Measurements from ENCODE around the gene F8A3.
"Not testable (repeated sequence)": the region's sequence is repeated elsewhere in the genome, so short reads cannot be mapped to it uniquely, and the experiment has no call there.

F8A3 gene

GRCh38 chrX:155457761-155458447 is 516 bp downstream of the F8A3 start:
- H3K36me3 ChIP-seq (ENCODE audit: control insufficient read depth in 4 of 4, insufficient read depth in 4 of 4, low read length in 3 of 4); POLR2A ChIA-PET; H3K27ac ChIP-seq (ENCODE audit: insufficient read depth in 1 of 2, low read depth in 1 of 2, low read length in 2 of 2, poor library complexity in 1 of 2, severe bottlenecking in 2 of 2); CTCF ChIA-PET; H3K9me3 ChIP-seq (ENCODE audit: control extremely low read depth in 1 of 5, control insufficient read depth in 4 of 5, insufficient read depth in 2 of 5, low read depth in 1 of 5, low read length in 4 of 5); H3K4me1 ChIP-seq (ENCODE audit: control extremely low read depth in 1 of 4, control insufficient read depth in 4 of 4, insufficient read depth in 4 of 4, low read length in 3 of 4); H3K4me3 ChIP-seq (ENCODE audit: control insufficient read depth in 1 of 7, extremely low read depth in 1 of 7, insufficient read depth in 4 of 7, low read depth in 2 of 7, low read length in 6 of 7); DNase-seq; H3K27me3 ChIP-seq (replicated peaks in 2 of 5; ENCODE audit: control insufficient read depth in 4 of 5, insufficient read depth in 5 of 5, low read length in 4 of 5): not testable (repeated sequence)
- WGBS (ENCODE audit: insufficient coverage): no CpG with 5 or more reads among the region's 97 CpGs

DNA sequence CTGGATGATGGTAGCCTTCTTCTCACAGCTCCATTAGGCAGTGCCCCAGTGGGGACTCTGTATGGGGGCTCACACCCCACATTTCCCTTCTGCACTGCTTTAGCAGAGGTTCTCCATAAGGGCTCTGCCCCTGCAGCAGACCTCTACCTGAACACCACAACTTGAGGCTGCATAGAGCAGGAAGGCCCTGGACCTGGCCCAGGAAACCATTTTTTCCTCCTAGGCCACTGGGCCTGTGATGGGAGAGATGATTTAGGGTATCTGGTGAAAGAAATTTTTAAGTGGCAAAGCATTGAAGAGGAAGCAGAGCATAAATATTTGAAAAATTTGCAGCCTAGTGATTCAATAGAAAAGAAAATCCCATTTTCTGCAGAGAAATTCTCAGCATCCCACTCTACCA is 17.3 kb downstream of the F8A3 start:
- Histone ChIP-seq H3K4me3 (ENCODE audit: control insufficient read depth in 1 of 7, extremely low read depth in 1 of 7, insufficient read depth in 4 of 7, low read depth in 2 of 7, low read length in 6 of 7) (no peak overlapping the region), H3K27ac (ENCODE audit: insufficient read depth in 1 of 2, low read depth in 1 of 2, low read length in 2 of 2, poor library complexity in 1 of 2, severe bottlenecking in 2 of 2) (no peak overlapping the region), H3K9me3 (ENCODE audit: control extremely low read depth in 1 of 5, control insufficient read depth in 4 of 5, insufficient read depth in 2 of 5, low read depth in 1 of 5, low read length in 4 of 5) (peaks cover 0 to 10% (median 5%) of the 10 kb centered on the region in 5 experiments), H3K36me3 (ENCODE audit: control insufficient read depth in 4 of 4, insufficient read depth in 4 of 4, low read length in 3 of 4) (peaks cover 0 to 2% (median under 1%) of the 10 kb centered on the region in 4 experiments), H3K27me3 (replicated peaks in 2 of 5; ENCODE audit: control insufficient read depth in 4 of 5, insufficient read depth in 5 of 5, low read length in 4 of 5) (no peaks in the 10 kb centered on the region), H3K4me1 (ENCODE audit: control extremely low read depth in 1 of 4, control insufficient read depth in 4 of 4, insufficient read depth in 4 of 4, low read length in 3 of 4) (no peaks in the 10 kb centered on the region)
- ChIA-PET CTCF (no interaction called here), POLR2A (no interaction called here)
- DNase-seq: no peak

DNA sequence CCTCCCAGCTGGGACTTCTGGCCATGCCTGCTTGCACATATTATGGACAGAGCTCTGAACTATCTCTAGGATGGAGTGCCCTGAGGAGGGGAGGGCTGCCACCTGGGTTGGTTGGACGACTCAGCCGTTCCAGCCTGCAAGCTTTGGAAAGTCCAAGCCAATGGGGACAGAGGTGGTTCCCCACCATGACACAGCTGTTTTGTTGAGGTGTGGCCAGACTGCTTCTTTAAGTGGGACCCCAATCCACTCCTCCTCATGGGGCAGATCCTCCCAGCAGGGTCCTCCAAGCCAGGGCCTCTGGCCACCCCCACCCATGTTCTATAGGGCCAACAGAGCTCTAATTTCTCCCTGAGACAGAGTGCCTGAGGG is 22.7 kb downstream of the F8A3 start:
- no peak overlapping the region for H3K4me3 ChIP-seq (ENCODE audit: control insufficient read depth in 1 of 7, extremely low read depth in 1 of 7, insufficient read depth in 4 of 7, low read depth in 2 of 7, low read length in 6 of 7)
- peaks cover 0 to 6% (median 0%) of the 10 kb centered on the region in 5 experiments for H3K9me3 ChIP-seq (ENCODE audit: control extremely low read depth in 1 of 5, control insufficient read depth in 4 of 5, insufficient read depth in 2 of 5, low read depth in 1 of 5, low read length in 4 of 5)
- CTCF ChIA-PET: no interaction called here
- 100% methylated on average over 2 of the region's 2 CpGs for WGBS (ENCODE audit: insufficient coverage)
- no peaks in the 10 kb centered on the region for H3K27me3 ChIP-seq (replicated peaks in 2 of 5; ENCODE audit: control insufficient read depth in 4 of 5, insufficient read depth in 5 of 5, low read length in 4 of 5)
- H3K36me3 ChIP-seq (ENCODE audit: control insufficient read depth in 4 of 4, insufficient read depth in 4 of 4, low read length in 3 of 4): peaks cover 0 to 2% (median under 1%) of the 10 kb centered on the region in 4 experiments
- H3K27ac ChIP-seq (ENCODE audit: insufficient read depth in 1 of 2, low read depth in 1 of 2, low read length in 2 of 2, poor library complexity in 1 of 2, severe bottlenecking in 2 of 2): no peak overlapping the region
- DNase-seq: no peak
- no peaks in the 10 kb centered on the region for H3K4me1 ChIP-seq (ENCODE audit: control extremely low read depth in 1 of 4, control insufficient read depth in 4 of 4, insufficient read depth in 4 of 4, low read length in 3 of 4)
- POLR2A ChIA-PET: no interaction called here

DNA sequence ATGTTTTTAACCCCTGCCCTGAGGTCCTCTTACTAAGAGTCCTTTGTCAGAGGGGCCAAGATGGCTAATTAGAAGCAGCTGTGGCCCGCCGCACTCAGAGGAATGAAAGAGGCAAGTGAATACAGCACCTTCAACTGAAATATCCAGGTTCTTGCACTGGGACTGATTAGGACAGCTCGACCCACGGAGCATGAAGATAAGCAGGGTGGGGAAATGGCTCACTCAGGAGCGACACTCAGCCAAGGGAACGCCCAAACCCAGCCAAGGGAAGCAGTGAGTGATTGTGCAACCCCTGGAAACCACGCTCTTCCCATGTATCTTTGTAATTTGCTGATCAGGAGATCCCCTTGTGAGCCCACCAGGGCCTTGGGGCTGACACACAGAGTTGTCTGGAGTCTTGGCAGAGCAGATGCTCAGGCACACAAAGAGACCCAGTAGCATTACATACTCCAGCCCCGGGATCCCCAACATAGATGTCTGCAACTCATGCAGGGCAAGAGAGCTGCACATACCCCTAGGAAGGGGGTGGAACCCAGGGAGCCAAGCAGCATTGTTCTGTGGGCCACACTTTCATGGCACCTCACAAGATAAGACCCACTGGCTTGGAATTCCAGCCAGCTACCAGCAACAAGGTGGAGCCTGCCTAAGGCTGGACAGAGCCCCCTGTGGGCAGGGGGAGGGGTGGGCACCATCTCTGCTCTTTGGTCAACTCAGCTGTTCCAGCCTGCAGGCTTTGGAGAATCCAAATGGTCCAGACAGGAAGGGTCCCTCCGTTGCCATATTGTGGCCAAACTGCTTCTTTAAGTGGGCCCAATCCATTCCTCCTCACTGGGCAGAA is 23.3 kb downstream of the F8A3 start:
- CTCF ChIA-PET: no interaction called here
- peaks cover 0 to 2% (median under 1%) of the 10 kb centered on the region in 4 experiments for H3K36me3 ChIP-seq (ENCODE audit: control insufficient read depth in 4 of 4, insufficient read depth in 4 of 4, low read length in 3 of 4)
- peak in 2 of 3 donors; percentile 6 to 19 for DNase-seq
- no peaks in the 10 kb centered on the region for H3K4me1 ChIP-seq (ENCODE audit: control extremely low read depth in 1 of 4, control insufficient read depth in 4 of 4, insufficient read depth in 4 of 4, low read length in 3 of 4)
- H3K27me3 ChIP-seq (replicated peaks in 2 of 5; ENCODE audit: control insufficient read depth in 4 of 5, insufficient read depth in 5 of 5, low read length in 4 of 5): no peaks in the 10 kb centered on the region
- H3K27ac ChIP-seq (ENCODE audit: insufficient read depth in 1 of 2, low read depth in 1 of 2, low read length in 2 of 2, poor library complexity in 1 of 2, severe bottlenecking in 2 of 2): no peak overlapping the region
- WGBS (ENCODE audit: insufficient coverage): 63% methylated on average over 6 of the region's 9 CpGs
- POLR2A ChIA-PET: no interaction called here
- no peak overlapping the region for H3K4me3 ChIP-seq (ENCODE audit: control insufficient read depth in 1 of 7, extremely low read depth in 1 of 7, insufficient read depth in 4 of 7, low read depth in 2 of 7, low read length in 6 of 7)
- peaks cover 0 to 6% (median 0%) of the 10 kb centered on the region in 5 experiments for H3K9me3 ChIP-seq (ENCODE audit: control extremely low read depth in 1 of 5, control insufficient read depth in 4 of 5, insufficient read depth in 2 of 5, low read depth in 1 of 5, low read length in 4 of 5)

- Histone ChIP-seq H3K4me1 (ENCODE audit: control extremely low read depth in 1 of 4, control insufficient read depth in 4 of 4, insufficient read depth in 4 of 4, low read length in 3 of 4) (no peaks in the 10 kb centered on the region), H3K4me3 (ENCODE audit: control insufficient read depth in 1 of 7, extremely low read depth in 1 of 7, insufficient read depth in 4 of 7, low read depth in 2 of 7, low read length in 6 of 7) (no peak overlapping the region), H3K27me3 (replicated peaks in 2 of 5; ENCODE audit: control insufficient read depth in 4 of 5, insufficient read depth in 5 of 5, low read length in 4 of 5) (no peaks in the 10 kb centered on the region), H3K9me3 (ENCODE audit: control extremely low read depth in 1 of 5, control insufficient read depth in 4 of 5, insufficient read depth in 2 of 5, low read depth in 1 of 5, low read length in 4 of 5) (peaks cover 0 to 4% (median 0%) of the 10 kb centered on the region in 5 experiments), H3K36me3 (ENCODE audit: control insufficient read depth in 4 of 4, insufficient read depth in 4 of 4, low read length in 3 of 4) (no peaks in the 10 kb centered on the region), H3K27ac (ENCODE audit: insufficient read depth in 1 of 2, low read depth in 1 of 2, low read length in 2 of 2, poor library complexity in 1 of 2, severe bottlenecking in 2 of 2) (no peak overlapping the region)
- WGBS (ENCODE audit: insufficient coverage): no CpG with 5 or more reads among the region's 1 CpG
- POLR2A ChIA-PET: no interaction called here
- no peak for DNase-seq
- CTCF ChIA-PET: no interaction called here
Measured at GRCh38 chrX:155417769-155418168, 40.7 kb downstream of the F8A3 start.

All from common myeloid progenitor, CD34-positive (primary cell).